ENCODE measurements around the gene GPR150.
A peak's percentile ranks its signal among the peaks of the same experiment; 100 is the strongest.

The GPR150 gene

DNA sequence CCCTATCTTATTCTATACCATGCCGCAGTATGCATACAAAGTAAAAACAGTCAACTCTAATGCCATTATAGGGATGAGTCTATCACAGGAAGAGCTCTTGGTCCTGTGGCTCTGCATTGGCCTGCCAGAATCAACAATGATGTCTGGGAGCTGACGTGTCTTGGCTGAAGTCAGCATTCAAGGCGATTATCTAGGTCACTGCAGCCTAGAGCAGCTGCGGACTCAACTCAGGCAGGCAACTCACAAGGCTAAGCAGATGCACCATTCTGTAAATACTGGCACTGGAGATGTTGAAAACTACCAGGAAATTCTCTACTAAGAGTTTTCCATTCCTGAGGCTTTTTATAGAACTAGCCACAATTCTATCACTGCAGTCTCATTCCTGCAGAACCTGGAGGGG, 49.7 kb downstream of the GPR150 start:
- peak overlapping the region in 1 of 3 experiments; percentile 49 for H3K4me3 Mint-ChIP-seq

GRCh38 chr5:95669985-95670384, 50.1 kb downstream of the GPR150 start:
- TF ChIP-seq CTCF (IDR thresholded peaks at IDR 0.05; ENCODE audit: unreplicated experiment in 3 of 3) = no peak
- no peaks in the 10 kb centered on the region for H3K36me3 Mint-ChIP-seq (ENCODE audit: low read depth)
- no peak overlapping the region for H3K4me3 Mint-ChIP-seq
- H3K4me1 Mint-ChIP-seq = peaks cover 38% of the 10 kb centered on the region
- peak overlapping the region in 2 of 3 experiments; percentile 81 to 97 for H3K27ac Mint-ChIP-seq
- H3K9me3 Mint-ChIP-seq = no peaks in the 10 kb centered on the region
- H3K27me3 Mint-ChIP-seq (ENCODE audit: low read depth) = no peaks in the 10 kb centered on the region

More for the DNA sequence above, 49.7 kb downstream of the GPR150 start:
- H3K9me3 Mint-ChIP-seq = no peaks in the 10 kb centered on the region
- peak overlapping the region in 2 of 3 experiments; percentile 81 to 97 for H3K27ac Mint-ChIP-seq
- TF ChIP-seq CTCF (IDR thresholded peaks at IDR 0.05; ENCODE audit: unreplicated experiment in 3 of 3) = no peak
- H3K27me3 Mint-ChIP-seq (ENCODE audit: low read depth) = no peaks in the 10 kb centered on the region
- H3K4me1 Mint-ChIP-seq = peaks cover 38% of the 10 kb centered on the region
- no peaks in the 10 kb centered on the region for H3K36me3 Mint-ChIP-seq (ENCODE audit: low read depth)

DNA sequence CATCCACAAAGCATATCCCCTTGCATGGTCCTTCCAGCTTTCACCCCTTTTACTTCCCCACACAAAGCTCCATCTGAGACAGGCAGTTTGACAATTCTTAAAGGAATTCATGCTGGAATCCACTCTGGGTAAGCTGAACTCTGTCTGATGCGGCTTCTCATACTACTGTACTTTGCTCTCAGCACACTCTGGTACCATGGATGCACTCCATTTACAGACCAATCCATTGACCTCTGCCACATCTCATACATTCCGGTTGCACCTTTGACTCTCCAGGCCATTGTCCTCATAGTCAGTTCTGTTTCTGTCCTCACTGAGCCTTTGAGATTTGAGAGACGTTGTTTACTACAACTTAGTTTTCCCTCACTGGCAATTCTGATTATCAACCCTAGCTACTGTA, 50.7 kb downstream of the GPR150 start:
- Mint-ChIP-seq H3K4me1 (peaks cover 38% of the 10 kb centered on the region), H3K9me3 (no peaks in the 10 kb centered on the region), H3K27me3 (ENCODE audit: low read depth) (no peaks in the 10 kb centered on the region), H3K4me3 (no peak overlapping the region), H3K27ac (peak overlapping the region in 2 of 3 experiments; percentile 26 to 81), H3K36me3 (ENCODE audit: low read depth) (no peaks in the 10 kb centered on the region)
- no peak for TF ChIP-seq CTCF (IDR thresholded peaks at IDR 0.05; ENCODE audit: unreplicated experiment in 3 of 3)

Measured in nephron (organoid).